GM21619 (cell line): ENCODE results near the gene TRIM63.
A peak's percentile ranks its signal among the peaks of the same experiment; 100 is the strongest.

Experiments used
- ATAC-seq: cut with Tn5 transposase; IDR thresholded peaks from one replicate; pipeline ENCODE4 v1.9.1; 2021; ENCODE audit not compliant: unreplicated experiment

Gene TRIM63

DNA sequence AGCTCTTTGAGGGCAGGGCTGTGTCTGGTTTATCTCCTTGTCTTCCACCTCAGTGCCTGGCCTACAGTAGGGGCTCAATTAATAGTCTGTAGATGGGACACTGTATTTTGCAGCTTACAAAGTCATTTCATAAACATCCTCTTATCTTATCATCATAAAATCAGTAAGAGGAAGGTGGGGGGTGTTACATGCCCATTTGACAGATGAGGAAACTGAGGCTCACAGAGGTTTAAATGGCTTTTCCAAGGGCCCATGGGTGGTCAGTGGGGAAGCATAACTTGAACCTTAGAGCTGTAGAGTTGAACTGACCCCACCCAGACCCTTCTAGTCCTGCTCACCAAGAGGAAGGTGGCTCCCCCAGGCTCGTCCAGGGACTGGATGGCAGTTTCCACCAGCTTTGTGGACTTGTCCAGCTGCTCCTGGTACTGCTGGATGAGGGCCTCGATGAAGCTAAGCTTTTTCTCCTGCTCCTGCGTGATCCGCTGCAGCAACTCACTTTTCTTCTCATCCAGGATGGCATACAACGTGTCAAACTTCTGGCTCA lies 9.3 kb downstream of the TRIM63 start:
- no peak for ATAC-seq

- ATAC-seq, result no peak
Observed at GRCh38 chr1:26057189-26057588, 10.2 kb downstream of the TRIM63 start.

GRCh38 chr1:26055041-26055440 lies 12.4 kb downstream of the TRIM63 start:
- ATAC-seq, result no peak

DNA sequence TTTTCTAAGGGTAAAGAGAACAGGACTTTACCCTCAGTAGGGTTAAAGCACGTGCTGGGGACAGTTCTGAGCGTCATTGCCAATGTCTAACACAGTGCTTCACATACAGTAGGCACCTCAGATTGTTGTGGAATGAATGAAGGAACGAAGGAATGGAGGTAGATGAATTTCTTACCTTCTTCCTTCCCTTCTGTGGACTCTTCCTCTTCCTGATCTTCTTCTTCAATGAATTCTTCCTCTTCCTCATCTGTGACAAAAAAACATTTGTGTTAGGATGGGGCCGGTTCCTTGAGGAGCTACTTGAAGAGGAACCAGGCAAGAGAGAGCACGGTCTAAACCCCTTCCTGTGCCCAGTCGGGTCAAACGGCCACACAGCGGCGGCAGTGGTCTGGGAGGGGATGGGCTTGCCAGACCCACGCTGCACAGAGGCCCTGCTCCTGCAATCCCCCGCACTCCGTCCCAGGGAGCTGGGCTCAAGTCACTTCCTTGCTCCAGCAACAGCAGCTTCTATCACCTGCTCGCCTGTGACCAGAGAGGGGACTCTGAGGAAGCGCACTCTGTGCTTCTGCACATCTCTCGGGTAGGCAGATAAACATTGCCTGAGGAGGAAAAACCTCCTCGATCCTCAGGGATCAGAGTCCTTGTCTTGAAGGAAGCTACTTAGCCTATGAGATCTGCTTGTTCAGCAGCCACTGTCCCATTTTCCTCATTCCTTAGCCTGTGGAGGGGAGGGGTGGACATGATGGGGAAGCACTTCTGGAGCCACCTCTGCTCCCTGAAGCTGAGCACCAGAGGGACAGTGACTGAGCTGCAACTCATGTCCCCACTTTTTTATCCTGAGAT lies 13.5 kb downstream of the TRIM63 start:
- ATAC-seq, result no peak

GRCh38 chr1:26050248-26050640 lies 17.2 kb downstream of the TRIM63 start:
- no peak for ATAC-seq

GRCh38 chr1:26049531-26050247 lies 17.7 kb downstream of the TRIM63 start:
- ATAC-seq, result no peak

GRCh38 chr1:26047278-26047874 lies 20.1 kb downstream of the TRIM63 start:
- ATAC-seq, result no peak

GRCh38 chr1:26046246-26047095 lies 21.0 kb downstream of the TRIM63 start:
- ATAC-seq, result no peak

DNA sequence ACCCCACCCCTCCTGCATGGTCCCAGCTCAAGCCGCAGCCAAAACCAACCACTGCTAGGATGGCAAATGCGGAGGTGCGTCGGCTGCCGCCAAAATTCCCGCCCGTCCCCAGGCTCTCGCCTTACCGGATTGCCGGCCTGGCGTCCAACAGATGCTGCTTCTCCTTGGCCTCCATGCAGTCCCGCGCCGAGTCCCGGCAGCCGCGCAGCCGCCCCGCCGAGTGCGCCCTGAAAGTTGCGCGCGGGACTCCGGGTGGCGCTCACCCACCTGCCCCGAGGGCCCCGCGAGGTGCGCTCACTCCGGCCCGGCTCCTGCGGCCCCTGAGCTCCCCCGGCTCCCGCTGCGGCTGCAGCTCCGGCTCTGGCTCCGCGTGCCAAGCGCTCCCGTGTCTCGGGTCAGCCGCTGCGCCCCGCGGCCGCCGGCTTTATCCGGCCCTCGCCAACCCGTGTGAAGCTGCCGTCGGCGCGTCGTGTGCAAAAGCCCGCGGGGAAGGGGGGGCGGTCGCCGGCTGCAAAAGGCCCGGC lies 21.6 kb downstream of the TRIM63 start, which contains the start of gene SLC30A2:
Gene SLC30A2 (minus strand): TSS at position 397 of the 524 bp plus-strand sequence. CDS start 222 bp downstream, at position 175.
- no peak for ATAC-seq

DNA sequence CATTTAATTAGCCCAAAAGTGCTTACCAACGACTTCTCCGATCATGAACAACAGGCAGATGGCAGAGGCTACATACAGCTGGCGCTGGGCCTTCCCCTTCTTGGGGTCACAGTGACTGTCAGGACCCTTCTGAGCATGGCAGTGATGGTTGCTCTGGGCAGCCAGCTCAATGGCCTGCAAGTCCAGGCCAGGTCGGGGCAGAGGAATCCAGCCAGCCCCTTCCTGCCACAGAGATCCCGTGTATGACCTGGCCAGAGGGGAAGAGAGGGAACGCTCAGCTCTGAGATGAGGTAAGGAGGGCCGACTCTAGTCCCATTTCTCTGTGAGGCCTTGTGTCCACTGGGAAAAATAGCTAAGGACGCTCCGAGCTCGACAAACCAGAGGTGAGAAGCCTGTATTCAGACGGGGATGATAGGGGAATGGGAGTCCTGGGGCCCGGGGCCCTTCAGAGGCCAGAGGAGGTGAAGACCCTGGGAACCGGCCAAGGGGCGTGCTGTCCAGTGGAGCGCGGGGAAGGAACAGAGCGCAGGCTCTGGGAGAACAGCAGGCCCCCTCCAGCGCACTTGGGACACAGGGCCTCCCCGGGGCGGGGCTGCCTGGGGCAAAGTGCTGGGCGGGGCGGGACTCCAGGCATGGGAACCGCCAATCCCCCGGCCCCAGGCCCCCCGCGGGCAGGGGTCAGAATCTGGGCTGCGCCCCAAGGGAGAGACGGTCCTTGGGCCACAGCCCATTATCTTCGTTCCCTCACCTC lies 22.3 kb downstream of the TRIM63 start:
- ATAC-seq, result no peak

- no peak for ATAC-seq
Observed at GRCh38 chr1:26044414-26044813, 23.0 kb downstream of the TRIM63 start.

DNA sequence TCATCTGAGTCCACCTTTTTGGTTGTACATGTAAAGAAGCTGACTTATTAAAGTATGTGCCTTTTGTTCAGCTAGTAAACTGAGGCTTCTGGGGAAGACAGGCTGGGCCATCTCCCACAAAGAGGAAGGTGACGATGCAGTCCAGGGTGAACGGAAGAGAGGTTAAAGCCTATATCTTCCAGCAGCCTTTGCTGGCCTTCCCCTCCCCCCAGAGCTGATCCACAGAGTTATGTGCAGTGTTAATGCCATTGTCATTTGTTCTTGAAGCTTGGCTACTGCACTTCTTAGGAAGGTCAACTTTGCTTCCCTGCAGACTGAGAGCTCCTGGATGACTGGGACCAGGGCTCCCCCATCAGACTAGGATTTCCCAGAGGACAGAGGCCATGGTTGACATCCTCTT lies 23.7 kb downstream of the TRIM63 start:
- no peak for ATAC-seq

DNA sequence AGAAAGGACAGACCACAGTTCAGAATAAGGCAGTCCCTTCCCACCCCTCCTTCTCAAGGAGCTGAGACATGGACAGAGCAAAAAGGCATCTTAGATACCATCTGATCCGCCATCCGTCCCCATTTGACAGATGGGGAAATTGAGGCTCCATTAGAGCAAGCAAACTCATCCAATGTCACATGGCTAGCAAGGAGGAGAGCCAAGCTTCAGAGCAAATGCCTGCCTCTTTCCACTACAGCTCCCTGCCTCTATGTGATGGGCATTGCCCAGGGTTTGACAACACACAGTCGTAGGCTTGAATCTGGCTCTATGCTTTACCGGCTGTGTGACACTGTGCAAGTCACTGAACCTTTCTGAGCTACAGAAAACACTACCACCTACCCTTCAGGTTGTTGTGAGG lies 25.5 kb downstream of the TRIM63 start:
- no peak for ATAC-seq

DNA sequence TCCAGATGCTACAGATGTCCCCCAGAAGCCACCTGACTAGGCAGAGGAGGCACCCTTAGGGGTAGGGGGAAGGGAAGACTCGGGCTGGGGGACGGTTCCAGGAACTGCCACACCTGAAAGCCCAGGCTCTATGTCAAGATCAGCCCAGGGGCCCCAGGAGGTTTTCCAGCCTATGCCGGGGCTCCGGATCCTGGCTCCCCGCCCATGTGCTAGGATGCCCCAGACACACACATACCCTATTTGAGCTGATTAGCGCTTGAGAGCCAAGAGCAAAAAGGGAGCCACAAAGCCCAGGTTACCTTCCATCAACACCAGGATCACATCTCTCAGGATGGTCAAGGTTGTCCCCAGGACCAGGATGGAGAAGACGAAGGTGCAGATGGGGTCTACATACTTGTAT lies 26.0 kb downstream of the TRIM63 start:
- no peak for ATAC-seq

DNA sequence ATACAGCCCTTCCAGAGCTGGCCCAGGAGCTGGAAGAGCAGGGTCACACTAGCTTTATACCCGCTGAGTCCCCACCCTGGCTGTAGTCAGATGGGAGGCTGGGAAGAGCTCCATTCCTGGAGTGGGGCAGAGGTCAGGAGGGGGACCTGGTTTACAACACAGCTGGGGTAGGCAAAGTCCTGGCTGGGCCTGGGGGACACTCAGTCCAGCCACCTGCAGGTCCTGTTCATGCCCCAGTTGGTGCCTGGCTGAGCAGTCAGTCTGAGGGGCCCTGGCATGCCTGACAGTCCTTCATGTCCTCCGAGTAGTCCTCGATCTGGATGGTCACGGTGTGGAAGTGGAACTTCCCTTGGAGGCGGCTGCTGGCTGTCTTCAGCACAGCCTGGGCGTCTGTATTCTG lies 28.5 kb downstream of the TRIM63 start:
- no peak for ATAC-seq

DNA sequence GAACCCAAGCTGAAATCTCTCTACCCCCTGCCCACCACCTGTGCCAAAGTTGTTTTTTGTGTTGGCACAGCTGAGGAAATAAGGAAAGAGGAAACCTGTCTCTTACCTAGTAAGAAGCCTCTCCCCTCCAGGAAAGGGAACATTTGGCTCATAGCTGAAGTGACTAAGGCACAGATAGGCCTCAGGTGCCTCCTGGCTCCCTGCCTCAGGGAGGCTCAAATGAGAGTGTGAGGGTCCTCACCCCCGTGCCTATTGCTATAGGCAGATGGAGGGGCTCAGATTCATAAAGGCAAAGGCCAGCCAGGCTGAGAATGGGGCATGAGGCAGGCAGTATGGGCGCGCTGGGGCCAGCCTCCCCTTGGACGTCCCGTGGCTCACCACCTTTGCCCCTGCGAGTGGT lies 29.0 kb downstream of the TRIM63 start:
- ATAC-seq, result no peak

DNA sequence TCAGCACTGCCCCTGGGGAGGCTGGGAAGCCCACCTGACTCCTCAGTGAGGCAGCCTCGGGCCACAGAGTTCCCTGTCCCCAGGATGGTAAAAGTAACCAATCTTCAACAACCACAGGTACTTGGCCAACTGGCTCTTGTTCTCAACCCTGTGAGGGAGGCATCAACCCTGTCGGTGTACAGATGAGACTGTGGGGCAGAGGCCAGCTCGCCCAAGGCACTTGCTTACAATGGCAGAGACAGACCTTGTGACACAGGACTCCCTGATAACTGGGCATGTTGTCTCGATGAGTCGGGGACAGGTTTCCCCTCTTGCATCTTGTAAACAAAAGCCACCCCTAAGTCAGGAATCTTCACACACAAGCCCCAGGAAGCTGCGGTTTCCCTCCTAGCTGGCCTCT lies 29.5 kb downstream of the TRIM63 start:
- ATAC-seq, result no peak

- no peak for ATAC-seq
Observed at GRCh38 chr1:26036756-26037281, 30.6 kb downstream of the TRIM63 start.

DNA sequence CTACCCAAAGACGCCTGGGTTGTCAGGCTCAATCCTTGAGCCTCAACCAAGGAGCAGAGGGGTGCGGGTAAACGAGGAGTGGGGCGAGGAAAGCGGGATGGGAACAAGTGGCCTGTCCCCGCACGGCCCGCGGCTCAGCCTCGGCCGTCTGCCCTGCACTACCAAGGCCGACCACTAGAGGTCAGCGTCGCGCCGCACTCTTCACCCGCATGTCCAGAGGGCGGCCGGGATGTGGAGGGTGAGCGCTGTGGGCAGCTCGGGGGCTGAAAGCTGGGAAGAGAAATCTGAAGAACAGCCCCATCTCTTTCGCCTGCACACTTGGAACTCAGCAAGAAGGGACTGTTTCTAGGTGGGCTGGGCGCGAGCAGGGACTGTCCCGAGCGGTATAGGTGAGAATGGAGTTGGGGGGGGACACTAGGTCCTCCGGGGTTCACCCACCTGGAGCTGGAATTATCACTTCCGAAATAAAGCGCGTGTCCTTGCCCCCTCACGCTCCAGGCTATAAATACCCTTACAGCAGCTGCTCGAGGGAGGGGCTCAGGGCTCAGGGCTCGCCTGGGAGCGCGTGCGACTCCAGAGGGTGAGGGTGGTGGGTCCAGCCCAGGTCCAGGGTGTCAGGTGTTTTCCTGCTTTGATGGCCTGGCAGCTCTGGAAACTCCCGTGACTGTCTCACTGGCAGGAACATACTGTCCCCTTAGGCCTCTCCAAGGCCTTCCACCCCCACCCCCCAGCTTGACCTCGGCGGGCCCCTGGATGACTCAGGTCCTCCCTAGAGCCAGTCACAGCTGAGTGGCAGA lies 31.3 kb downstream of the TRIM63 start:
- peak; percentile 56 for ATAC-seq
